PFSK-1 (cell line): ENCODE measurements around the gene IFNA6.

Experiments
- FOXP2 ChIP-seq: optimal IDR thresholded peaks from 2 replicates; pipeline ENCODE3; 2011; ENCODE audit warnings: borderline replicate concordance, control low read depth, inconsistent platforms; ENCODE audit not compliant: insufficient read depth; ENCODE audit errors: extremely low read length, extremely low read depth
- POLR2AphosphoS5 ChIP-seq: IDR thresholded peaks from 2 replicates; pipeline ENCODE4 v1.6.1; 2012; ENCODE audit warnings: low read depth, mild to moderate bottlenecking, control low read depth, low read length, moderate library complexity
- SIN3A ChIP-seq: IDR thresholded peaks from 2 replicates; pipeline ENCODE4 v1.6.1; 2012; ENCODE audit warnings: mild to moderate bottlenecking, low read length, moderate library complexity, borderline replicate concordance; ENCODE audit not compliant: insufficient read depth
- TAF1 ChIP-seq: IDR thresholded peaks from 2 replicates; pipeline ENCODE4 v1.6.1; 2012; ENCODE audit warnings: low read length, control low read depth, borderline replicate concordance; ENCODE audit not compliant: insufficient read depth
- TF ChIP-seq, protein P1 (sequence below), 2 experiments: IDR thresholded peaks; 2 replicates each; pipeline versions ENCODE4 v1.6.1 to v1.8.0; 2011 to 2012; ENCODE audit warnings: low read depth in 2 of 2, low read length in 2 of 2, control low read depth in 1 of 2, inconsistent platforms in 1 of 2, mild to moderate bottlenecking in 1 of 2, moderate library complexity in 1 of 2; ENCODE audit not compliant: insufficient read depth in 1 of 2

The IFNA6 gene

GRCh38 chr9:21316032-21316842, 34.5 kb downstream of the IFNA6 start:
- TF ChIP-seq TAF1 (no peak), FOXP2 (no peak), POLR2AphosphoS5 (no peak), SIN3A (no peak)
- TF ChIP-seq, protein P1, sequence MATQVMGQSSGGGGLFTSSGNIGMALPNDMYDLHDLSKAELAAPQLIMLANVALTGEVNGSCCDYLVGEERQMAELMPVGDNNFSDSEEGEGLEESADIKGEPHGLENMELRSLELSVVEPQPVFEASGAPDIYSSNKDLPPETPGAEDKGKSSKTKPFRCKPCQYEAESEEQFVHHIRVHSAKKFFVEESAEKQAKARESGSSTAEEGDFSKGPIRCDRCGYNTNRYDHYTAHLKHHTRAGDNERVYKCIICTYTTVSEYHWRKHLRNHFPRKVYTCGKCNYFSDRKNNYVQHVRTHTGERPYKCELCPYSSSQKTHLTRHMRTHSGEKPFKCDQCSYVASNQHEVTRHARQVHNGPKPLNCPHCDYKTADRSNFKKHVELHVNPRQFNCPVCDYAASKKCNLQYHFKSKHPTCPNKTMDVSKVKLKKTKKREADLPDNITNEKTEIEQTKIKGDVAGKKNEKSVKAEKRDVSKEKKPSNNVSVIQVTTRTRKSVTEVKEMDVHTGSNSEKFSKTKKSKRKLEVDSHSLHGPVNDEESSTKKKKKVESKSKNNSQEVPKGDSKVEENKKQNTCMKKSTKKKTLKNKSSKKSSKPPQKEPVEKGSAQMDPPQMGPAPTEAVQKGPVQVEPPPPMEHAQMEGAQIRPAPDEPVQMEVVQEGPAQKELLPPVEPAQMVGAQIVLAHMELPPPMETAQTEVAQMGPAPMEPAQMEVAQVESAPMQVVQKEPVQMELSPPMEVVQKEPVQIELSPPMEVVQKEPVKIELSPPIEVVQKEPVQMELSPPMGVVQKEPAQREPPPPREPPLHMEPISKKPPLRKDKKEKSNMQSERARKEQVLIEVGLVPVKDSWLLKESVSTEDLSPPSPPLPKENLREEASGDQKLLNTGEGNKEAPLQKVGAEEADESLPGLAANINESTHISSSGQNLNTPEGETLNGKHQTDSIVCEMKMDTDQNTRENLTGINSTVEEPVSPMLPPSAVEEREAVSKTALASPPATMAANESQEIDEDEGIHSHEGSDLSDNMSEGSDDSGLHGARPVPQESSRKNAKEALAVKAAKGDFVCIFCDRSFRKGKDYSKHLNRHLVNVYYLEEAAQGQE (IDR thresholded peaks at IDR 0.05; ENCODE audit: insufficient read depth in 1 of 2, low read depth in 2 of 2, low read length in 2 of 2) = no peak

GRCh38 chr9:21314152-21314551, 36.5 kb downstream of the IFNA6 start:
- no peak for TF ChIP-seq FOXP2
- no peak for TF ChIP-seq TAF1
- TF ChIP-seq, protein P1 (IDR thresholded peaks at IDR 0.05; ENCODE audit: insufficient read depth in 1 of 2, low read depth in 2 of 2, low read length in 2 of 2) = no peak
- TF ChIP-seq SIN3A = no peak
- no peak for TF ChIP-seq POLR2AphosphoS5

- TF ChIP-seq POLR2AphosphoS5 (no peak), TAF1 (no peak), FOXP2 (no peak)
- TF ChIP-seq, protein P1 (IDR thresholded peaks at IDR 0.05; ENCODE audit: insufficient read depth in 1 of 2, low read depth in 2 of 2, low read length in 2 of 2) = no peak
Measured at GRCh38 chr9:21311889-21312288, 38.8 kb downstream of the IFNA6 start.

DNA sequence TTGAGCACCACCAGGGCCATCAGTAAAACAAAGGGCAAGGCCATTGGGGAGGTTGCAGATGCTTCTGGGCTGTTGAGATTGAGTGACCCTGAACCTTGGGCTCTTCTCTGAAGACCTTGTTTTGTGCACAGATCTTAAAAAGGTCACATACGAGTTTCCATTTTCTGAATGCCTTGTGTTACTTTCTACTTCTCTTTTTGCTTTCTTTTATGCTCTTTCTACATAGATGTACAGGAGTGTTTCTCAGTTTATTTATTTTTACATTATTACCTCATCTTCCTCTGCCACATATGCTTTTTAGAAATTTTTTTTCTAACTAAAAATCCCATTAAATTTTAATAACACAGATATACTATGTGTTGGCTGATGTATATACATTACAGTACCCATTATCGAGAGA, 45.5 kb downstream of the IFNA6 start, which contains the start of gene IFNA5:
Gene IFNA5 (minus strand): TSS at position 101 of the 400 bp plus-strand sequence. CDS start 57 bp downstream, at position 44.
- TF ChIP-seq SIN3A (no peak), POLR2AphosphoS5 (no peak), FOXP2 (no peak), TAF1 (no peak)
- TF ChIP-seq, protein P1 (IDR thresholded peaks at IDR 0.05; ENCODE audit: insufficient read depth in 1 of 2, low read depth in 2 of 2, low read length in 2 of 2) = no peak
